Liver (tissue), 9 donors: ENCODE measurements around the gene DHX35. TPM values are rescaled to one million over a fixed set of nuclear protein-coding genes. Genes with fewer than 3 reads are reported as not detected.

Experiments used
- DNase-seq: peaks from one replicate; pipeline ENCODE4 v3.0.0-alpha.2; 2017; ENCODE audit warnings: low spot score
- H3K27ac ChIP-seq, 2 donors: one replicate each; pipeline ENCODE4 v1.7.0; 2013; ENCODE audit warnings: inconsistent platforms in 2 of 2, low read length in 2 of 2, control low read depth in 1 of 2, low read depth in 1 of 2, mild to moderate bottlenecking in 1 of 2
- H3K27me3 ChIP-seq, 4 donors: one replicate each; pipeline versions ENCODE4 v1.6.1 to v1.7.0; 2013; ENCODE audit warnings: low read length in 3 of 4, inconsistent platforms in 1 of 4, mild to moderate bottlenecking in 1 of 4, moderate library complexity in 1 of 4; ENCODE audit not compliant: control insufficient read depth in 4 of 4, insufficient read depth in 4 of 4
- H3K36me3 ChIP-seq, 4 donors: one replicate each; pipeline versions ENCODE4 v1.6.1 to v1.7.0; 2013; ENCODE audit warnings: low read length in 3 of 4, mild to moderate bottlenecking in 3 of 4, low read depth in 1 of 4, moderate library complexity in 1 of 4; ENCODE audit not compliant: control insufficient read depth in 4 of 4, insufficient read depth in 3 of 4
- H3K4me1 ChIP-seq, 4 donors: one replicate each; pipeline versions ENCODE4 v1.6.1 to v1.7.0; 2013; ENCODE audit warnings: low read length in 3 of 4, mild to moderate bottlenecking in 3 of 4, moderate library complexity in 1 of 4; ENCODE audit not compliant: control insufficient read depth in 4 of 4, insufficient read depth in 4 of 4
- H3K4me3 ChIP-seq, 3 donors: one replicate each; pipeline versions ENCODE4 v1.6.1 to v1.7.0; 2013; ENCODE audit warnings: low read length in 3 of 3, control low read depth in 1 of 3, low read depth in 1 of 3, mild to moderate bottlenecking in 1 of 3
- H3K9ac ChIP-seq, 2 donors: one replicate each; pipeline ENCODE4 v1.7.0; 2013; ENCODE audit warnings: low read length in 2 of 2, mild to moderate bottlenecking in 2 of 2, moderate library complexity in 2 of 2, control low read depth in 1 of 2, low read depth in 1 of 2
- H3K9me3 ChIP-seq, 4 donors: one replicate each; pipeline versions ENCODE4 v1.6.1 to v1.7.0; 2013; ENCODE audit warnings: low read length in 3 of 4; ENCODE audit not compliant: control insufficient read depth in 4 of 4
- EGR1 ChIP-seq, 2 donors: IDR thresholded peaks; 2 replicates each; pipeline ENCODE4 v1.6.1; 2016 to 2018; ENCODE audit warnings: antibody characterized with exemption in 2 of 2, low read depth in 2 of 2
- FOXA1 ChIP-seq: IDR thresholded peaks from 2 replicates; pipeline ENCODE4 v1.6.1; 2016; ENCODE audit warnings: antibody characterized with exemption
- GABPA ChIP-seq, 2 donors: IDR thresholded peaks in 1 of 2; conservative IDR thresholded peaks in 1 of 2; 2 replicates each; pipeline ENCODE4 v1.6.1; 2016; ENCODE audit warnings: antibody characterized with exemption in 2 of 2, mild to moderate bottlenecking in 1 of 2, moderate library complexity in 1 of 2
- HNF4A ChIP-seq, 2 donors: conservative IDR thresholded peaks; 2 replicates each; pipeline ENCODE4 v1.6.1; 2016; ENCODE audit warnings: antibody characterized with exemption in 2 of 2, mild to moderate bottlenecking in 2 of 2
- HNF4G ChIP-seq: IDR thresholded peaks from 2 replicates; pipeline ENCODE4 v1.6.1; 2016; ENCODE audit warnings: antibody characterized with exemption
- JUND ChIP-seq, 2 donors: IDR thresholded peaks; 2 replicates each; pipeline ENCODE4 v1.6.1; 2016; ENCODE audit warnings: antibody characterized with exemption in 2 of 2
- NR2F2 ChIP-seq: IDR thresholded peaks from 2 replicates; pipeline ENCODE4 v1.6.1; 2016; ENCODE audit warnings: antibody characterized with exemption
- RXRA ChIP-seq, 2 donors: IDR thresholded peaks; 2 replicates each; pipeline ENCODE4 v1.6.1; 2017 to 2018; ENCODE audit warnings: antibody characterized with exemption in 2 of 2, mild to moderate bottlenecking in 1 of 2
- SP1 ChIP-seq: IDR thresholded peaks from 2 replicates; pipeline ENCODE4 v1.6.1; 2018; ENCODE audit warnings: antibody characterized with exemption, mild to moderate bottlenecking
- TAF1 ChIP-seq: conservative IDR thresholded peaks from 2 replicates; pipeline ENCODE4 v1.6.1; 2016; ENCODE audit warnings: antibody characterized with exemption, mild to moderate bottlenecking
- YY1 ChIP-seq: IDR thresholded peaks from 2 replicates; pipeline ENCODE4 v1.6.1; 2016; ENCODE audit warnings: antibody characterized with exemption, mild to moderate bottlenecking
- WGBS: extraction: QIAGEN DNeasy Blood & Tissue Kit; methylation state at CpG from one replicate; pipeline ENCODE4 v1.1.7; 2013; 5-methylcytosine and 5-hydroxymethylcytosine counted together
- polyA plus RNA-seq, 2 donors: library from polyadenylated mRNA; stranded (reverse) in 1 of 2; unstranded in 1 of 2; fragments of 200-250 nt in 1 of 2; fragments of >200 nt in 1 of 2; fragmentation: Nextera tagmentation in 1 of 2; extraction: Ambion mirVana in 1 of 2; gene quantifications; one replicate each; pipeline versions ENCODE4 v1.2.1 to v1.2.3, GENCODE V29; 2013 to 2015
- total RNA-seq, 2 donors: library from RNA; depleted of rRNA; stranded (reverse); fragments of >200 nt; gene quantifications; one replicate each; pipeline ENCODE4 v1.2.3, GENCODE V29; 2014
- TF ChIP-seq, protein P1 (sequence below): fragments of 150-350 bp; IDR thresholded peaks from 2 replicates; pipeline ENCODE4 v1.5.1; 2017; ENCODE audit warnings: improper control_type of control experiment, low read depth, low read length; ENCODE audit not compliant: missing input control
- TF ChIP-seq, protein P2 (sequence below): IDR thresholded peaks from 2 replicates; pipeline ENCODE4 v1.6.1; 2016; ENCODE audit warnings: antibody characterized with exemption
- TF ChIP-seq, protein P3 (sequence below): IDR thresholded peaks from 2 replicates; pipeline ENCODE4 v1.6.1; 2016; ENCODE audit warnings: antibody characterized with exemption, mild to moderate bottlenecking
- TF ChIP-seq, protein P4 (sequence below): IDR thresholded peaks from 2 replicates; pipeline ENCODE4 v1.6.1; 2016; ENCODE audit warnings: antibody characterized with exemption
- TF ChIP-seq, protein P5 (sequence below): IDR thresholded peaks from 2 replicates; pipeline ENCODE4 v1.6.1; 2016; ENCODE audit warnings: antibody characterized with exemption
- donor health status: healthy.
- donor health status: healthy.
- donor health status: healthy.
- donor health status: healthy.
- donor health status: healthy.

Gene DHX35
- total and polyA plus RNA-seq, 4 donors: 2.7 to 10.6 (median 4.8) TPM

DNA sequence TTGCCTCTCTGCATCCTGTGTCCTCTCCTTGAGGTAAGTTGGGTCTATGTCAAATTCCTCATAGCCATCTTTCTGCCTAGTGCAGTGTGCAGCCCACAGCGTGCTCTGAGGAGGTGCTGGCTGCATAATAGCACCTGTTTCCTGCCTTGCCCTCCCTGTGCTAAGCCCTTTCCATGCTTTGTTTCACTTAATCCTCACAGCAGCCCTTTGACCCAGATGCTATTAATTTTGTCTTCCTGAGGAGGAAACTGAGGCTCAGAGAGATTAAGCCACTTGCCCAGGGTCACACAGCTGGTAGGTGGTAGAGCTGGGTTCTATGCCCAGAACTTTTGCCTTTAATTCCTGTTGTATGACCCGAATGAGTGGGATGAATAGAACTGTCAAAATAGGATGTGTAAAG lies 22.5 kb upstream of the DHX35 start (continued):
- TF ChIP-seq, protein P1, sequence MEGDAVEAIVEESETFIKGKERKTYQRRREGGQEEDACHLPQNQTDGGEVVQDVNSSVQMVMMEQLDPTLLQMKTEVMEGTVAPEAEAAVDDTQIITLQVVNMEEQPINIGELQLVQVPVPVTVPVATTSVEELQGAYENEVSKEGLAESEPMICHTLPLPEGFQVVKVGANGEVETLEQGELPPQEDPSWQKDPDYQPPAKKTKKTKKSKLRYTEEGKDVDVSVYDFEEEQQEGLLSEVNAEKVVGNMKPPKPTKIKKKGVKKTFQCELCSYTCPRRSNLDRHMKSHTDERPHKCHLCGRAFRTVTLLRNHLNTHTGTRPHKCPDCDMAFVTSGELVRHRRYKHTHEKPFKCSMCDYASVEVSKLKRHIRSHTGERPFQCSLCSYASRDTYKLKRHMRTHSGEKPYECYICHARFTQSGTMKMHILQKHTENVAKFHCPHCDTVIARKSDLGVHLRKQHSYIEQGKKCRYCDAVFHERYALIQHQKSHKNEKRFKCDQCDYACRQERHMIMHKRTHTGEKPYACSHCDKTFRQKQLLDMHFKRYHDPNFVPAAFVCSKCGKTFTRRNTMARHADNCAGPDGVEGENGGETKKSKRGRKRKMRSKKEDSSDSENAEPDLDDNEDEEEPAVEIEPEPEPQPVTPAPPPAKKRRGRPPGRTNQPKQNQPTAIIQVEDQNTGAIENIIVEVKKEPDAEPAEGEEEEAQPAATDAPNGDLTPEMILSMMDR: no peak
- TF ChIP-seq HNF4G: no peak
- no peak for TF ChIP-seq FOXA1
- TF ChIP-seq, protein P2, sequence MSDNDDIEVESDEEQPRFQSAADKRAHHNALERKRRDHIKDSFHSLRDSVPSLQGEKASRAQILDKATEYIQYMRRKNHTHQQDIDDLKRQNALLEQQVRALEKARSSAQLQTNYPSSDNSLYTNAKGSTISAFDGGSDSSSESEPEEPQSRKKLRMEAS: no peak
- TF ChIP-seq EGR1 (IDR thresholded peaks at IDR 0.05; ENCODE audit: low read depth in 2 of 2): no peak
- TF ChIP-seq JUND (IDR thresholded peaks at IDR 0.05): no peak
- TF ChIP-seq TAF1: no peak

DNA sequence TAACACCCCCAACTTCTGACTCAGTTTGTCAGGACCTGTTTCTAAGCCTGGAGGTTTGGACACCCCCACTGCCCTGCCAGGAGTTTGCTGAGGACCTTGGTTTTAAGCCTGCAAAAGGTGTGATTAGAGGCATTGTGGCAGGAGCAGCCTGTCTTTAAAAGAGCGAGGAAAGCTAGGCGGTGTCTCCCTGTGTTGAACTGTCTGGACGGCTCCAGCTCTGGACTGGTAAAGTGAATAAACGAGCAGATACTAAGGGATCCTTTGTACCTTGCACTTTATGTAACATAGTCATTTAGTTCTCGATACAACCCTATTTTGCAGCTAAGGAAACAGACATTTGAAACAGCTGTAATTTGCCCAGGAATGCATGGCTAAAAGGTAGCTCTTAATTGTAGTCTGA lies 21.5 kb upstream of the DHX35 start:
- DNase-seq: no peak
- Histone ChIP-seq H3K9me3 (no peaks in the 10 kb centered on the region), H3K27ac (no peak overlapping the region), H3K27me3 (no peaks in the 10 kb centered on the region), H3K9ac (no peak overlapping the region), H3K4me3 (no peak overlapping the region), H3K4me1 (no peaks in the 10 kb centered on the region), H3K36me3 (no peaks in the 10 kb centered on the region)
- TF ChIP-seq HNF4A (conservative IDR thresholded peaks at IDR 0.05) (no peak), RXRA (IDR thresholded peaks at IDR 0.05) (no peak), TAF1 (no peak), SP1 (no peak), EGR1 (IDR thresholded peaks at IDR 0.05; ENCODE audit: low read depth in 2 of 2) (no peak), GABPA (IDR thresholded peaks at IDR 0.05 in 1 of 2, conservative IDR thresholded peaks at IDR 0.05 in 1 of 2) (no peak), HNF4G (no peak), YY1 (no peak), NR2F2 (no peak), FOXA1 (no peak)
- TF ChIP-seq, protein P1: no peak
- TF ChIP-seq, protein P3, sequence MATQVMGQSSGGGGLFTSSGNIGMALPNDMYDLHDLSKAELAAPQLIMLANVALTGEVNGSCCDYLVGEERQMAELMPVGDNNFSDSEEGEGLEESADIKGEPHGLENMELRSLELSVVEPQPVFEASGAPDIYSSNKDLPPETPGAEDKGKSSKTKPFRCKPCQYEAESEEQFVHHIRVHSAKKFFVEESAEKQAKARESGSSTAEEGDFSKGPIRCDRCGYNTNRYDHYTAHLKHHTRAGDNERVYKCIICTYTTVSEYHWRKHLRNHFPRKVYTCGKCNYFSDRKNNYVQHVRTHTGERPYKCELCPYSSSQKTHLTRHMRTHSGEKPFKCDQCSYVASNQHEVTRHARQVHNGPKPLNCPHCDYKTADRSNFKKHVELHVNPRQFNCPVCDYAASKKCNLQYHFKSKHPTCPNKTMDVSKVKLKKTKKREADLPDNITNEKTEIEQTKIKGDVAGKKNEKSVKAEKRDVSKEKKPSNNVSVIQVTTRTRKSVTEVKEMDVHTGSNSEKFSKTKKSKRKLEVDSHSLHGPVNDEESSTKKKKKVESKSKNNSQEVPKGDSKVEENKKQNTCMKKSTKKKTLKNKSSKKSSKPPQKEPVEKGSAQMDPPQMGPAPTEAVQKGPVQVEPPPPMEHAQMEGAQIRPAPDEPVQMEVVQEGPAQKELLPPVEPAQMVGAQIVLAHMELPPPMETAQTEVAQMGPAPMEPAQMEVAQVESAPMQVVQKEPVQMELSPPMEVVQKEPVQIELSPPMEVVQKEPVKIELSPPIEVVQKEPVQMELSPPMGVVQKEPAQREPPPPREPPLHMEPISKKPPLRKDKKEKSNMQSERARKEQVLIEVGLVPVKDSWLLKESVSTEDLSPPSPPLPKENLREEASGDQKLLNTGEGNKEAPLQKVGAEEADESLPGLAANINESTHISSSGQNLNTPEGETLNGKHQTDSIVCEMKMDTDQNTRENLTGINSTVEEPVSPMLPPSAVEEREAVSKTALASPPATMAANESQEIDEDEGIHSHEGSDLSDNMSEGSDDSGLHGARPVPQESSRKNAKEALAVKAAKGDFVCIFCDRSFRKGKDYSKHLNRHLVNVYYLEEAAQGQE: no peak
- TF ChIP-seq, protein P4, sequence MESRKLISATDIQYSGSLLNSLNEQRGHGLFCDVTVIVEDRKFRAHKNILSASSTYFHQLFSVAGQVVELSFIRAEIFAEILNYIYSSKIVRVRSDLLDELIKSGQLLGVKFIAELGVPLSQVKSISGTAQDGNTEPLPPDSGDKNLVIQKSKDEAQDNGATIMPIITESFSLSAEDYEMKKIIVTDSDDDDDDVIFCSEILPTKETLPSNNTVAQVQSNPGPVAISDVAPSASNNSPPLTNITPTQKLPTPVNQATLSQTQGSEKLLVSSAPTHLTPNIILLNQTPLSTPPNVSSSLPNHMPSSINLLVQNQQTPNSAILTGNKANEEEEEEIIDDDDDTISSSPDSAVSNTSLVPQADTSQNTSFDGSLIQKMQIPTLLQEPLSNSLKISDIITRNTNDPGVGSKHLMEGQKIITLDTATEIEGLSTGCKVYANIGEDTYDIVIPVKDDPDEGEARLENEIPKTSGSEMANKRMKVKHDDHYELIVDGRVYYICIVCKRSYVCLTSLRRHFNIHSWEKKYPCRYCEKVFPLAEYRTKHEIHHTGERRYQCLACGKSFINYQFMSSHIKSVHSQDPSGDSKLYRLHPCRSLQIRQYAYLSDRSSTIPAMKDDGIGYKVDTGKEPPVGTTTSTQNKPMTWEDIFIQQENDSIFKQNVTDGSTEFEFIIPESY: no peak
- TF ChIP-seq, protein P5, sequence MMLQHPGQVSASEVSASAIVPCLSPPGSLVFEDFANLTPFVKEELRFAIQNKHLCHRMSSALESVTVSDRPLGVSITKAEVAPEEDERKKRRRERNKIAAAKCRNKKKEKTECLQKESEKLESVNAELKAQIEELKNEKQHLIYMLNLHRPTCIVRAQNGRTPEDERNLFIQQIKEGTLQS: no peak
- 83% methylated on average over 5 of the region's 5 CpGs for WGBS
